ENCODE measurements around the gene CYP19A1.
"Not testable (repeated sequence)": the region's sequence is repeated elsewhere in the genome, so short reads cannot be mapped to it uniquely, and the experiment has no call there.

CYP19A1 gene

DNA sequence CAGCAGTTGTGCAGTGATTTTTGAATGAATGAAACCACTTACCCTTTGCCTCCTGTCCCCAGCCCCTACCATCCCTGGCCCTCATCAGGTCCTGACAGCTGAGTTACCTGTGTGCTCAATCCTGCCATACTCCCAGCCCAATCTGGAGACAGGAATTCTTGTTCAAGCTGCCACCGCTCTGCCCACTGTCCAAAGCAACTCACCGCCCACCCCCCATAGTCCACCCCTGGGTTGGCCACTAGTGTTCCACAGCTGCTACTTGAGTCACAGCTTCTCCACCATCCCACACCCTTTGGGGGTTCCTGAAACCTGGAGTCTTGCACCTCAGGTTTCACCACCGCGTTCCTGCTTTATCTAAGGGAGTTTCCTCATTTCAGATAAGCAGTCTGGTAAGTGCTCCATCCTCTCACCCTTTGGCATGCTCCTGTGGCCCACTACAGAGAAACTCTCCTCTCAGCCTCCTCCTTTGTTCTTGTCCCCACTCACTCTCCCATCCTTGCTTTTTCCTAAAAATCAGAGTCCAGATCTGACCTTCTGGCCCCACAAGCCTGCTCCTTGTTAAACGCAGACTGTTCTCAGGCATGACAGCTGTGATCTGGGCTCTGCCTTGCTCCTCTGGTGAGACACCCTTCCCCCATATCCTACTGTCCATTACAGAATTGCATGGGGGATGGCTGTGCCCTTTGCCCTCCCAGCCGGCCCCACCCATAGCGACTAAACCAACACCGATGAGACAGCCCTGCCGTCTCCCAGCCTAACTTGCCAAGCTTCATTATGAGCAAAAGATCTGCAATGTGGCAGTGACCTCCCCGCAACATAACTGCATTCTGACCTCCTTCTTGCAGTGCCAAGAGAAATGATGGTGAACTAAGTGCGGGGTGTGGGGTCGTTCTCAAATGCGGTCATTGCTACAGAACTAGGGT lies 50.0 kb downstream of the CYP19A1 start:
- DNase-seq = no peak

GRCh38 chr15:51286816-51287215 lies 51.6 kb downstream of the CYP19A1 start:
- DNase-seq = no peak

DNA sequence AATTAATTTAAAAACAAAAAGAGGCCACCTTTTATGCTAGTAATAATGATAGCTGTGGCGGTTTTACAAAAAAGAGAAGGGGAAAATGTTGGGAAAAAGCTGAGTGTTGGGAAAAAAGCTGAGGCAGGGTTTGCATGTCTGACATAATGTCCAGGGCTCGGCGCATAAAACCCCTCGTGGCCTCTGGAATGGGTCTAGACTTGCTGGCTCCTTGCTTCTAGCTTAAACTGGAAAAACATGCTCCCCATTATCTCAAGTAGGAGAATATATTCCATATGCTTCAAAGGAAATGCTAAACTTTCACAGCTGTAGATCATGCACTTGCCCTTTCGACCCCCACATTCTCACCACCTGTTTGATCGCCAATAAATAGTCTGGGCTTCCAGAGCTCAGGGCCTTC lies 53.0 kb downstream of the CYP19A1 start:
- DNase-seq = no peak

- no peak for DNase-seq
Observed at GRCh38 chr15:51284871-51285270, 53.5 kb downstream of the CYP19A1 start.

GRCh38 chr15:51283026-51283425 lies 55.4 kb downstream of the CYP19A1 start:
- DNase-seq = no peak

- not testable (repeated sequence) for DNase-seq
Observed at GRCh38 chr15:51282241-51282640, 56.2 kb downstream of the CYP19A1 start.

- peak; percentile 37 for DNase-seq
Observed at GRCh38 chr15:51281368-51281967, 56.9 kb downstream of the CYP19A1 start.

DNA sequence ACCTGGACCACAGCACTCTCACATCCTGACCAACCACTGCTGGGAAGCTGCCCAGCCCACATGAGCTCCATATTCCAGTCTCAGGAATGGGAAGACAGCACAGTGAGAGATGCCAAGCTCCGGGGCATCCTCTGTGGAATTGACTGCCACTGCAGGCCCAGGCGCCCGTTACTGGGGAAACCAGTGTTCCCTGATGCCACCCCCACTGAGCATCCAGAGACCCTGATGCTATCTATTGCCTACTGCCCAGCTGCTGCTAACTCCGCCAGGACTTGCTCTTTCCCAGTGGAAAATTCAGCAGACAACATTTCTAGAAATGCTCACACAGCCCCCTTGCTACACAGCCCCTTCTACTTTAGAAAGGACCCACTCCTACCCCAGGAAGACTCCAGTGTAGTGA lies 57.6 kb downstream of the CYP19A1 start:
- DNase-seq = no peak

GRCh38 chr15:51279391-51279790 lies 59.0 kb downstream of the CYP19A1 start:
- no peak for DNase-seq

DNA sequence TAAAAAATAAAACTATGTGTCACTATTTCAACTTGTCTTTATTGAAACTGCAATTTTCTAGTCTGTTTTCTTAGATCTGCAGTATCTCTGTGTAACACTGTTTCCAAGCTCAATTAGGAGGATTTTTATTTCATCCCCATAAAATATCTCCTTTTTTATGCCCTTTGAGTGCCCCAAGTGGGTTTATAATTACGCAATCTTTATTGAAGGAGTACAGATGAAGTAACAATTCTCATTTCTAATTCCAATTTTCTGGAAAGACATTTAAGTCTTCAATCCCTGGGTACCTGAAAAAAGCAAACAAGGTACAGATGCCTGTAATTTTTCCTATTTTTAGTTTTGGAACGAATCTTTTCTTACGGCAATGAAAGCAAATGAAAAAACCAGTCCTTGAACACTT lies 61.3 kb downstream of the CYP19A1 start:
- DNase-seq = no peak

DNA sequence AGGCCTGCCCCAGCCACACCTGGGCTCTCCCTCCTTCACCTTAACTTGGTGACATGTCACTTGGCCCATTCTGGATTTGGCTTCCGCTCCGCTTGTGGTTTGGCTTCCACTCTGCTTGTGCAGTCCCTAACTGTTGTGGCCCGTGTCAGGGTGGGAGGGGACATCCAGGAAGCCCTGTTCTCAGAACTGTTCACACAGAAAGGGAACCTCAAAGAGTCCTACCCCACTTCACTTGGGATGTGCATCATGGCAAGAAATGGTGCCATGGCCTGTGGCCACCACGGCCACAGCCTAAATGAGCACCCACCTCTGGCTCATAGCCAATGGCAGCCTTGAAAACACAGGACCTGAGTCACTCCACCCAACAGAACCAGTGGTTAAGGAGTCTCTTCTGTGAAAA lies 63.4 kb downstream of the CYP19A1 start:
- DNase-seq = no peak

GRCh38 chr15:51270706-51271105 lies 67.7 kb downstream of the CYP19A1 start:
- no peak for DNase-seq

- no peak for DNase-seq
Observed at GRCh38 chr15:51269496-51269895, 68.9 kb downstream of the CYP19A1 start.

GRCh38 chr15:51267703-51268083 lies 70.7 kb downstream of the CYP19A1 start:
- no peak for DNase-seq

DNA sequence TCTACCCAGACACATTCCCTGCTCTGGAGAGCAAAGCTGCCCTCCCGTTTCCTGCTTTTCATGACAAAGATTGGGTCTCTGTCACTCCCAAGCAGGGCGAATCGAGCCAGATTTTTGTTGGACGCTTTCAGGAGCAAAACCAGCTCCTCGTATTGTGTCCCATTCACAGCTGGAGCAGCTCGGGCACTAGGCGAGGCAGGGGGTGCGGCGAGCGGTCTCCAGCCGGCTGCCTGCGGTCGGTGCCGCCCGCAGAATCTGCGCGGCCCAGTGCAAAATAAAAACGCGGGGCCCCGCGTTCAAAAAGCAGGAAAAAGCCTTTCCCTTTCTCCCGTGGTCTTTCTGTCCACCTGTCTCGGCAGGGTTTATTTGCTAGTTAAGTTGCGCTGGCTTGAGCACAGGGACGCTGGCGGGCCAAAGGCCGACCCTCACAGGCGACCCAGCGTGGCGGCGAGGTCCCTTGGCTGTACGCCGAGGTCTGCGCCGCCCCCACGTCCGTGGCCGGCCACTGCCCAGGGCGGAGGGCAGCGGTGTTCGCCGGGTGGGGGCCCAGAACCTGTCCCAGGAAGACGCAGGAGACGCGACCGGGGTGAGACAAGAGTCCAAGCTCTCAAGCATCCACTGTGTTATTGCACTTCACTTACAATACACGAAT lies 71.2 kb downstream of the CYP19A1 start:
- no peak for DNase-seq

DNA sequence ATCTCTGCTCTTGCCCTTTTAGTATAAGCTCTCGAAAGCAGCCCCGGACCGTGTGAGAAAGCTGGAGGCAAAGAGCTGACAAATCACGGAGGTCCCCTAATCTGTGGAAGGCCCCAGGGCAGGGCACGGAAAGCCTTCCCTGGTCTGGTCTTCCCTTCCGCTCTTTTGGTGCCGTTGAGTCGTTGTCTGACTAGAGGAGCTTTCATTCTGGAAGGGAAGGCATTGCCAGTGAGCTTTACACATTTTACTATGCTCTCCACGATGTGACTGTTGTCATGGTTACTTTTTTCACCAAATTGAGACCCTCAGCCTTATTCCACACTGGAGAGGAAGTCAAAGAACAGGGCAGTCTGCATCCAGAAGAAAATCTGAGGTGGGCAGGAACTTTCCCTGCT lies 71.7 kb downstream of the CYP19A1 start:
- DNase-seq = no peak

DNA sequence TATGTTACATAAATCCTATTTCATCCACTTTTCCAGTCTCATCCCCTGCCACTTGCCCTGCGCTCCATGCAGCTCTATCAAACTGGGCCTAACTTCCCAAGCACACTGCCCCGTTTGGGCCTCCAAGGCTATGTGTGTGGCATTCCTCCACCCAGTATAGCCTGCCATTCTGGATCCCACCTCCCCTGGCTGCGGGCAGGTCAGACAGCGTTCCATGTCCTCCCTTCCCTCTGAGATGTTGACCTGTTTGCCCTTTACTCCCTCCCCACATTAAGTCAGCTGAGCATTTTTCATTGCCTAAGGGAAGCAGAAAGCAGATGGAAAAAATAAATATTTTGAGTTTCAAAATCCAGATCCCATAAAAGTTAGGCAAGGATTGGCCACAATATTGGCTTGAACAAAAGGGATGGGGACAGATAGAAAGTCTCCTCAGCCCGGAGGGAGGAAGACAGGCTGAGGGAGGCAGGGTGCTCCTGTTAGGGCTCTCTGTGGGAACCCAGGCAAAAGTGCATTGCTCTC lies 73.3 kb downstream of the CYP19A1 start:
- DNase-seq = no peak

GRCh38 chr15:51263726-51264125 lies 74.7 kb downstream of the CYP19A1 start:
- DNase-seq = no peak

- no peak for DNase-seq
Observed at GRCh38 chr15:51263116-51263515, 75.3 kb downstream of the CYP19A1 start.

GRCh38 chr15:51262463-51262862 lies 75.9 kb downstream of the CYP19A1 start:
- DNase-seq = no peak

DNA sequence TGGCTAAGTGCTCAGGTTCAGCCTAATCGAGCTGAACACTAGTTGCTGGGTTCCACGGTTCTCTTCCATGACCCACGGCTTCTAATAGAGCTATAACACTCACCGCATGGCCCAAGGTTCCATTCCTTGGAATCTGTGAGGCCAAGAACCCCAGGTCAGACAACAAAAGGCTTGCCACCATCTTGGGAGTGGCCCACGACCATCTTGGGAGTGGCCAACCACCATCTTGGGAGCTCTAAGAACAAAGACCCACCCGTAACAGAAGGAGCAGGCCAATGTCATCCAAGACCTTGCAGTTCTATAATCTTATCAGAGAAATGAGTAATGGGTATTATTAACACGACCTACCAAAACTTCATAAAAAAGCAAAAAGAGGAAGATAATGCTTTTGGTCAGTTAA lies 77.3 kb downstream of the CYP19A1 start:
- DNase-seq = not testable (repeated sequence)

GRCh38 chr15:51260202-51260601 lies 78.2 kb downstream of the CYP19A1 start:
- DNase-seq = no peak

GRCh38 chr15:51255533-51255932 lies 82.9 kb downstream of the CYP19A1 start:
- DNase-seq = no peak

- DNase-seq = no peak
Observed at GRCh38 chr15:51253366-51253765, 85.0 kb downstream of the CYP19A1 start.

Measured in kidney glomerular epithelial cell (primary cell).